SKM-1 (cell line): Measurements from ENCODE around the gene FAM184B.

Experiments
- DNase-seq: peaks from one replicate; lab custom pipeline; 2025; ENCODE audit not compliant: unreplicated experiment; lab: John Stamatoyannopoulos, UW

Gene FAM184B

GRCh38 chr4:17646693-17647092 is 134.7 kb downstream of the FAM184B start:
- DNase-seq = no peak

- no peak for DNase-seq
Observed at GRCh38 chr4:17642398-17642783, 139.0 kb downstream of the FAM184B start.

GRCh38 chr4:17639136-17639535 is 142.3 kb downstream of the FAM184B start:
- DNase-seq = no peak

GRCh38 chr4:17636696-17637622 is 144.5 kb downstream of the FAM184B start:
- peak; percentile 53 for DNase-seq

- no peak for DNase-seq
Observed at GRCh38 chr4:17636341-17636695, 145.1 kb downstream of the FAM184B start.

- no peak for DNase-seq
Observed at GRCh38 chr4:17635056-17635455, 146.4 kb downstream of the FAM184B start.

- no peak for DNase-seq
Observed at GRCh38 chr4:17633600-17633999, 147.8 kb downstream of the FAM184B start.

GRCh38 chr4:17630228-17630627 is 151.2 kb downstream of the FAM184B start:
- DNase-seq = no peak

GRCh38 chr4:17624821-17625220 is 156.6 kb downstream of the FAM184B start:
- DNase-seq = no peak

GRCh38 chr4:17623451-17624001 is 157.9 kb downstream of the FAM184B start:
- no peak for DNase-seq

- no peak for DNase-seq
Observed at GRCh38 chr4:17619416-17620105, 161.9 kb downstream of the FAM184B start.

GRCh38 chr4:17618926-17619325 is 162.5 kb downstream of the FAM184B start:
- no peak for DNase-seq

- no peak for DNase-seq
Observed at GRCh38 chr4:17616283-17616682, 165.1 kb downstream of the FAM184B start.

- peak; percentile 86 for DNase-seq
Observed at GRCh38 chr4:17614416-17615299, 166.8 kb downstream of the FAM184B start, which contains the start of gene MED28. MED28 (plus strand) TSS chr4:17614641; CDS start chr4:17614655, 14 bp downstream.

- no peak for DNase-seq
Observed at GRCh38 chr4:17613761-17614415, 167.5 kb downstream of the FAM184B start.

GRCh38 chr4:17605236-17605635 is 176.2 kb downstream of the FAM184B start:
- no peak for DNase-seq

GRCh38 chr4:17599826-17600225 is 181.6 kb downstream of the FAM184B start:
- no peak for DNase-seq

- no peak for DNase-seq
Observed at GRCh38 chr4:17597517-17597916, 183.9 kb downstream of the FAM184B start.

- DNase-seq = no peak
Observed at GRCh38 chr4:17595471-17596005, 185.9 kb downstream of the FAM184B start.

- DNase-seq = no peak
Observed at GRCh38 chr4:17589355-17589754, 192.1 kb downstream of the FAM184B start.
